Heart left ventricle (tissue), 13 donors: ENCODE measurements around the gene CHST5.

Experiments used
- POLR2A ChIP-seq, 2 donors: fragments of 450-650 bp; IDR thresholded peaks; one replicate each; pipeline ENCODE4 v1.6.1; 2017; ENCODE audit warnings: antibody characterized with exemption in 2 of 2, mild to moderate bottlenecking in 2 of 2, moderate library complexity in 2 of 2
- TF ChIP-seq, protein P1 (sequence below), 12 donors: fragments of 200-600 bp; sonication (generic) in 4 of 12; IDR thresholded peaks; one replicate each; pipeline versions ENCODE4 v1.5.0 to v1.8.0; 2018 to 2022; ENCODE audit warnings: antibody characterized with exemption in 12 of 12, mild to moderate bottlenecking in 5 of 12
- donor health status: ischemic (EF 13 %, LVEDD 7.1; RV severe dilation, severe dysfunction).
- donor health status: DM: no; HTN: yes; CAD: no.
- donor health status: DM: no; HTN: no; CAD: no.
- donor health status: ischemic (EF 25% LVEDD 6.9; RV normal size, moderate dysfunction).
- donor health status: ischemic (EF 25% LVEDD 5.7; RV mildly dilated, moderate dysfunction).
- donor health status: ischemic (EF 35%, LVEDD 5.7; RV mildly dilated, moderate dysfunction).
- donor health status: nonischemic (EF 11% LVEDD 7.7; RV severe dilation, severe dysfunction).
- donor health status: DM: yes; HTN: yes; CAD: no.
- donor health status: PGD.
- donor health status: ischemic (EF 29% LVEDD 5.4; RV normal size, mild dysfunction).
- donor health status: nonischemic (EF 23%, LVEDD 6.1; RV moderate dilation, normal function).

DNA sequence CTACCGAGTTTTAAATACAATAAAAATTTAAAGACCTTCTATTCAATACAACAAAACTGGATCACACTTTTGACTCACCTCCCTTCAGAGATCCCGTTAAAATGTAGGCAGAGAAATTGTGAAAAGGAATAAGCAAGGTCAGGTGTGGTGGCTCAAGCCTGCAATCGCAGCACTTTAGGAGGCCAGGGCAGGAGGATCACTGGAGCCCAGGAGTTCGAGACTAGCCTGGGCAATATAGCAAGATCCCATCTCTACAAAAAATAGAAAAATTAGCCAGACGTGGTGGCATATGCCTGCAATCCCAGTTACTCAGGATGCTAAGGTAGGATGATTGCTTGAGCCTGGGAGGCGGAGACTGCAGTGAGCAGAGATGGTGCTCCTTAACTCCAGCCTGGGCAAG is 16.7 kb downstream of the CHST5 start:
- no peak for TF ChIP-seq POLR2A (IDR thresholded peaks at IDR 0.05)
- TF ChIP-seq, protein P1, sequence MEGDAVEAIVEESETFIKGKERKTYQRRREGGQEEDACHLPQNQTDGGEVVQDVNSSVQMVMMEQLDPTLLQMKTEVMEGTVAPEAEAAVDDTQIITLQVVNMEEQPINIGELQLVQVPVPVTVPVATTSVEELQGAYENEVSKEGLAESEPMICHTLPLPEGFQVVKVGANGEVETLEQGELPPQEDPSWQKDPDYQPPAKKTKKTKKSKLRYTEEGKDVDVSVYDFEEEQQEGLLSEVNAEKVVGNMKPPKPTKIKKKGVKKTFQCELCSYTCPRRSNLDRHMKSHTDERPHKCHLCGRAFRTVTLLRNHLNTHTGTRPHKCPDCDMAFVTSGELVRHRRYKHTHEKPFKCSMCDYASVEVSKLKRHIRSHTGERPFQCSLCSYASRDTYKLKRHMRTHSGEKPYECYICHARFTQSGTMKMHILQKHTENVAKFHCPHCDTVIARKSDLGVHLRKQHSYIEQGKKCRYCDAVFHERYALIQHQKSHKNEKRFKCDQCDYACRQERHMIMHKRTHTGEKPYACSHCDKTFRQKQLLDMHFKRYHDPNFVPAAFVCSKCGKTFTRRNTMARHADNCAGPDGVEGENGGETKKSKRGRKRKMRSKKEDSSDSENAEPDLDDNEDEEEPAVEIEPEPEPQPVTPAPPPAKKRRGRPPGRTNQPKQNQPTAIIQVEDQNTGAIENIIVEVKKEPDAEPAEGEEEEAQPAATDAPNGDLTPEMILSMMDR (IDR thresholded peaks at IDR 0.05), result no peak
